ENCODE results near the gene KIF6. TPM values are rescaled to one million over a fixed set of nuclear protein-coding genes. Genes with fewer than 3 reads are reported as not detected.
"Not testable (repeated sequence)": the region's sequence is repeated elsewhere in the genome, so short reads cannot be mapped to it uniquely, and the experiment has no call there.

The KIF6 gene
- total RNA-seq, 1 donor from 2014 or later = 0.33 TPM

DNA sequence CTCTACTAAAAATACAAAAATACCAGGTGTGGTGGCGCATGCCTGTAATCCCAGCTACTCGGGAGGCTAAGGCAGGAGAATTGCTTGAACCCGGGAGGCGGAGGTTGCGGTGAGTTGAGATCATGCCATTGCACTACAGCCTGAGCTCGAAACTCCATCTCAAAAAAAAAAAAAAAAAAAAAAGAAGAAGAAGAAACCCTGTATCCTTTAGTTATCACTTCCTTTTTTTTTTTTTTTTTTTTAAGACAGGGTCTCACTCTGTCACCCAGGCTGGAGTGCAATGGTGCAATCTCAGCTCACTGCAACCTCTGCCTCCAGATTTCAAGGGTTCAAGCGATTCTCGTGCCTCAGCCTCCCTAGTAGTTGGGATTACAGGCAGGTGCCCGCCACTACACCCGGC, 438.6 kb downstream of the KIF6 start:
- H3K9me3 Mint-ChIP-seq; H3K36me3 Mint-ChIP-seq (ENCODE audit: low read depth); H3K4me3 Mint-ChIP-seq; intact Hi-C loops (cut with micrococcal nuclease); DNase-seq; H3K4me1 Mint-ChIP-seq; H3K27ac Mint-ChIP-seq: not testable (repeated sequence)
- peaks cover 14% of the 10 kb centered on the region for H3K27me3 Mint-ChIP-seq

DNA sequence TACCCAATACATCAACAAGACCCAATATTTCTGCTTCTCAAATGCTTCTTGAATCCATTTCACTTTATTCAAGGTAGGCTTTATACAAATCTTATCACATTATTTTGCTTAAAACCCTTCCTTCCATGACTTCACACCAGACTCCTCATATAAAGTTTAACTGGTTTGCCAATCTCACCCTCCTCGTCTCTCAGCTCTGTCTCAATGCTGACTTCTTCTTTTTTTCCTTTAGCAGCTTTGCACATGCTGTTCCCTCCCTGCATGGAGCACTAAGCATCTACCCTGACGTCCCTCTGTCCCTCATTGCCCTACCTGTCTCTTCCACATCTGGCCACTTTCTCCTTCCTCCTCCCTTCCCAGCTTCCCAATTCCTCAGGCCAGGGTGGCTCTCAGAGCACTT, 442.4 kb downstream of the KIF6 start:
- no peaks in the 10 kb centered on the region for H3K4me1 Mint-ChIP-seq
- H3K36me3 Mint-ChIP-seq (ENCODE audit: low read depth) = no peaks in the 10 kb centered on the region
- DNase-seq = no peak
- intact Hi-C loops (cut with micrococcal nuclease) = no loop called here
- H3K27ac Mint-ChIP-seq = no peak overlapping the region
- peaks cover 12% of the 10 kb centered on the region for H3K27me3 Mint-ChIP-seq
- no peak overlapping the region for H3K4me3 Mint-ChIP-seq
- H3K9me3 Mint-ChIP-seq = no peaks in the 10 kb centered on the region

DNA sequence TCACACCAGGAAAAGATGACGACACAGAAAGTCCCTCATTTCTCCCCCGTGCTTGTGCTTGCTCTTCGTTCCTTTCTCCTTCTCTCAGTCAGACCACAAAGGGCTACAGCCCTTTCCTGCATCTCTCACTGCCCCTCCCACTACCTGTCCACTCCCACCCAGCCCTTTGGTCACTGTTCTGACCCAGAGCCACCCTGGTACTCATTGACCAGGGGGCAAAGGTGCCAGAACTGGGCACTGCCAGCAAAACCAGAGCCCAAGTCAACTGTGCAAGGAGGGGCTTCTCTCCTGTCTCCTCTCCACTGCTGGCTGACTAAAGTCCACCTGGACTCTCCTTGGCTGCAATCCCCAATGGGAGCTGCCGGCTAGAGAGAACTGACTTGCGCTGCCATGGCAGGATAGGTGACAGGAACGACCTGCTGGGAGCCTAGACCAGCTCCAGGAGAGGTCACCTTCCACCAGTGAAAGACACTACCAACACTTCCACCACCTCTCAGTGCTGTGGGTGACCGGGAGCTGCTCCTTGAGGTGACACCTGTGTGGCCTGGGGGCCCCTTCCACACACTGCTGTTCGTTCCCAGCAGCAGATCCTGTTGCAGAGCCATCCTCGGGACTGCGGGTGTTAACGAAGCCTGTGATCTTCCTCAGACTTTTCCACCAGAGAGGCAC, 443.8 kb downstream of the KIF6 start:
- DNase-seq = no peak
- no peak overlapping the region for H3K27ac Mint-ChIP-seq
- H3K36me3 Mint-ChIP-seq (ENCODE audit: low read depth) = no peaks in the 10 kb centered on the region
- H3K4me3 Mint-ChIP-seq = no peak overlapping the region
- H3K4me1 Mint-ChIP-seq = no peaks in the 10 kb centered on the region
- intact Hi-C loops (cut with micrococcal nuclease) = no loop called here
- H3K27me3 Mint-ChIP-seq = peaks cover 19% of the 10 kb centered on the region
- no peaks in the 10 kb centered on the region for H3K9me3 Mint-ChIP-seq

DNA sequence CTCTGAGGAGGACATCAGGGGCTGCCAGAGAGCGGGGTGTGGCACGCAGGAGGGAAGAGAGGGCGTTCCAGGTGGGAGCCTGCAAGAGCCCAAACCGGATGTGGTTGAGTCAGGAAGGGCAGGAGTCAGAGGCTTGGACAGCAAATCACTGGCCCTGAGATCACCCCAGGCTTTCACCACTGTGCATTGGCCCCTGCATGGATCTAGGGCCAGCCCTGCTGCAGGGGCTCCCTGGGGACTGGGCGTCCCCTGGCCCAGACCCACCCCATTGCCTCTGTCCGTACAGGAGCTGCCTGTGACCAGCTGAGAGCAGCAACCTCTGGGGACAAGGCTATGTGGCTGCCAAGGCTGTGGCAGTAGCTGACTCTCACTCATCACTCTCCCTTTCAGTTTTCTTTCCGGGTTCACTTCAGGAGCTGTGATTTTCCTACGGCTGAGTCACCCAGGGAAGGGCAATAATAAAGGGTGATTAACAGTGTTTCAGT, 444.9 kb downstream of the KIF6 start:
- no peak overlapping the region for H3K4me3 Mint-ChIP-seq
- H3K9me3 Mint-ChIP-seq = no peaks in the 10 kb centered on the region
- no peak overlapping the region for H3K27ac Mint-ChIP-seq
- H3K27me3 Mint-ChIP-seq = peaks cover 23% of the 10 kb centered on the region
- intact Hi-C loops (cut with micrococcal nuclease) = no loop called here
- DNase-seq = no peak
- H3K4me1 Mint-ChIP-seq = no peaks in the 10 kb centered on the region
- no peaks in the 10 kb centered on the region for H3K36me3 Mint-ChIP-seq (ENCODE audit: low read depth)

Other genes with a start within 250 kb of the KIF6 start
- not detected in 2 replicates for gene DAAM2, start 67.0 kb upstream of the KIF6 start, total RNA-seq
- 0.69 and 0.96 TPM in 2 replicates for gene MOCS1, start 209.1 kb upstream of the KIF6 start, total RNA-seq